Measurements from ENCODE around the gene TCP10L.

TCP10L gene

DNA sequence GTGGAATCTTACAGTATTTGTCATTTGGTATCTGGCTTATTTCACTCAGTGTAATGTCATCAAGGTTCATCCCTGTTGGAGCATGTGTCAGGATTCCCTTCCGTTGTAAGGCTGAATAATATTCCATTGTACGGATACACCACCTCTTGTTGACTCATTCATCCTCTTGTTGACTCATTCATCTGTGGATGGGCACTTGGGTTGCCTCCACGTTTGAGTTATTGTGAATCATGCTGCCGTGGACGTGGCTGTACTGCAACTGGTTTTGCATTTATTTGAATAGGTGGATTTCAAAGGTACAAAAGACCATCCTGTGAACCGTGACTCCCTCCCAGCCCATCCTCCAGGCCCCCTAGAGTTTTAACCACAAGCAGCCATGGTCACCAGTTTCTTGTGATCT, 11.9 kb upstream of the TCP10L start:
- TF ChIP-seq ZFX (IDR thresholded peaks at IDR 0.05): no peak
- TF ChIP-seq, protein P1, sequence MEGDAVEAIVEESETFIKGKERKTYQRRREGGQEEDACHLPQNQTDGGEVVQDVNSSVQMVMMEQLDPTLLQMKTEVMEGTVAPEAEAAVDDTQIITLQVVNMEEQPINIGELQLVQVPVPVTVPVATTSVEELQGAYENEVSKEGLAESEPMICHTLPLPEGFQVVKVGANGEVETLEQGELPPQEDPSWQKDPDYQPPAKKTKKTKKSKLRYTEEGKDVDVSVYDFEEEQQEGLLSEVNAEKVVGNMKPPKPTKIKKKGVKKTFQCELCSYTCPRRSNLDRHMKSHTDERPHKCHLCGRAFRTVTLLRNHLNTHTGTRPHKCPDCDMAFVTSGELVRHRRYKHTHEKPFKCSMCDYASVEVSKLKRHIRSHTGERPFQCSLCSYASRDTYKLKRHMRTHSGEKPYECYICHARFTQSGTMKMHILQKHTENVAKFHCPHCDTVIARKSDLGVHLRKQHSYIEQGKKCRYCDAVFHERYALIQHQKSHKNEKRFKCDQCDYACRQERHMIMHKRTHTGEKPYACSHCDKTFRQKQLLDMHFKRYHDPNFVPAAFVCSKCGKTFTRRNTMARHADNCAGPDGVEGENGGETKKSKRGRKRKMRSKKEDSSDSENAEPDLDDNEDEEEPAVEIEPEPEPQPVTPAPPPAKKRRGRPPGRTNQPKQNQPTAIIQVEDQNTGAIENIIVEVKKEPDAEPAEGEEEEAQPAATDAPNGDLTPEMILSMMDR (conservative IDR thresholded peaks at IDR 0.05): no peak
- H3K27ac ChIP-seq: no peak overlapping the region

DNA sequence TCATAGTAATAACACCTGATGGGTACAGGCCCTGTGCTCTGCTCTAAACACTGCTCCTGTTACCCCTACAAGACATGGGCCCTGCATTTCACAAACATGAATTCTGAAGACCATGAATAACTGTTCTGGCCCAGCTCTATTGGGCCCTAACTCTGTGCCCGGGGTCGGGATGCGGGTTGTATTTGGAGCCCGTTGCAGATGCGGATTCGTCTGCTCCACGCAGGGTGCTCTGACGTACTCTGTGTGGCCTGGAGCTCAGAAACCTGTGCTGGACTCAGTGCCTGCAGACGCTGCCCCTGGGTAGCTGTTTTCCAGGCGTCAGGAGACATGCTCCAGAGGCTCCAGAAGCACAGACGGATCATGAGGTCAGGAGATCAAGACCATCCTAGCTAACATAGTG, 10.1 kb upstream of the TCP10L start:
- H3K27ac ChIP-seq: no peak overlapping the region
- TF ChIP-seq ZFX (IDR thresholded peaks at IDR 0.05): no peak
- TF ChIP-seq, protein P1 (conservative IDR thresholded peaks at IDR 0.05): no peak

DNA sequence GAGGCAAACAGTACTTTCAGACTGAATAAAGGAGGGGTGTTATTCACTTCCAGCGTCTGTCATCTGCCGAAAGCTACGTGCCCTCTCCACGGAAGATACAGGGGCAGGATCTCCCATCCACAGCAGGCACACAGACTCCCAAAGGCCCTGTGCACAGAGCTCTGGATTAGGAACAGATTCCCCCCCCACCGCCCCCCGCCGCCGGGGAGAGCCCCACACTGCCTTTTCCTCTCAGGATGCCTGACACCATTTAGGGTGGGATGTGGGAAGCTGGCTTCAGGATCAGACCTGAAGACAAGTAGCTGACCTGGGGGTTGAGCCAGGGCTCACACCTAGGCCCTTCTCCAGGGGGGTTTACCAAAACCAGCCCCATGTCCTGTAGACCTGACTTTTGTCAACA, 8.4 kb upstream of the TCP10L start:
- no peak for TF ChIP-seq ZFX (IDR thresholded peaks at IDR 0.05)
- TF ChIP-seq, protein P1 (conservative IDR thresholded peaks at IDR 0.05): no peak
- H3K27ac ChIP-seq: no peak overlapping the region

DNA sequence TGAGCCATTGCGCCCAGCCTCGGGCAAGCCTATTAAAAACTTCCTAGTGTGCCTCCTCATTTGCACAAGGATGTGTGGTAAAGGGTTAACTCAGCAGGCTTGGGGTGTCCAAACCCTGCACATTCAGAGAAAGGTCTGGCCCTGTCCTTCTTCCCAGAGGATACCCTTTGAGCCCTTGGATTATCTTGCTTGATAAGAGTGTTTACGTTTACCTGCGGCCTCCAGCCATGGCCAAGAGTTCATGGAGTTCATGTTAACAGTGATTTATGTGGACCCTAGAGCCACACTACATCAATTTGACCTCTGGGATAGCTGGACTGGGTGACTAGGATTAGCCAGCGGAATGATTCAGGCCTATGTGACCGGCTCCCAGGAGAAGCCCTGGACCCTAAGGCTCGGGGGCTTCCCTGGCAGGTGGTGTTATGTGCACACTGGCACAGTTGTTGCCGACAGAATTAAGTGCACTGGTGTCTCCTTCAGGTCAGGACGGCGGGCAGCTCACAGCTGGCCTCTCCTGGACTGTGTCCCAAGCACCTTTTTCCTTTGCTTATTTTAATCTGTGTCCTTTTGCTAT, 7.7 kb upstream of the TCP10L start:
- no peak overlapping the region for H3K27ac ChIP-seq
- no peak for TF ChIP-seq ZFX (IDR thresholded peaks at IDR 0.05)
- TF ChIP-seq, protein P1 (conservative IDR thresholded peaks at IDR 0.05): no peak

DNA sequence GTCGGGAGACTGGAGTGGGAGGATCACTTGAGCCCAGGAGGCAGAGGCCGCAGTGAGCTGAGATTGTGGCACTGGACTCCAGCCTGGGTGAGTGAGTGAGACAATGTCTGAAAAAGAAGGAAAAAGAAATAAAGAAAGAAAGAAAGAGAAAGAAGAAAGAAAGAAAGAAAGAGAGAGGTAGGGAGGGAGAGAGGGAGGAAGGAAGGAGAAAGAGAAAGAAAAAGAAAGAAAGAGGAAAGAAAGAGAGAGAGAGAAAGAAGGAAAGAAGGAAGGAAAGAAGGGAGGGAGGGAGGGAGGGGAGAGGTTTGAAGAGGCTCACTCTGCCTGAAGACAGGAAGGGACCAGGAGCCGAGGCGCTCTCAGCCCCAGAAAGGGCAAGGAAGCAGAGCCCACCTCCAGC, 4.8 kb upstream of the TCP10L start:
- H3K27ac ChIP-seq: no peak overlapping the region
- TF ChIP-seq ZFX (IDR thresholded peaks at IDR 0.05): no peak
- TF ChIP-seq, protein P1 (conservative IDR thresholded peaks at IDR 0.05): no peak

DNA sequence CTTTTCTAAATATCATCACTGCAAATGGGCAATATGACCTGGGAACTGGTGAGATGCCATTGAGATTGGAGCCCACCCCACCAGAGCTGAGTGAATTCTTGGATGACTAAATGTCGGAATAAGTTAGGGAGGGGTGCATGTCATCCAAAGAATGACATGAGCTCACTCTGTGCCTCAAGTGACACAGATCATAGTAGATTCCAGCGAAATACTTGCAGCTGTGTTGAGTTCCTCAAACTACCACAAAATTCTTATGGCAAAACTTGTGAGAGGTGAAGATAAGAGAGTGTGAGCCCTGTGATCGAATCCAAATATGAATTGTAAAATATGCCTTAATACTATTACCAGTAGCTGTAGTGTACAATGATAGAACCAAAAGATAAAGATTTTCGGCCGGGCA, 2.3 kb upstream of the TCP10L start:
- TF ChIP-seq, protein P1 (conservative IDR thresholded peaks at IDR 0.05): no peak
- TF ChIP-seq ZFX (IDR thresholded peaks at IDR 0.05): no peak

DNA sequence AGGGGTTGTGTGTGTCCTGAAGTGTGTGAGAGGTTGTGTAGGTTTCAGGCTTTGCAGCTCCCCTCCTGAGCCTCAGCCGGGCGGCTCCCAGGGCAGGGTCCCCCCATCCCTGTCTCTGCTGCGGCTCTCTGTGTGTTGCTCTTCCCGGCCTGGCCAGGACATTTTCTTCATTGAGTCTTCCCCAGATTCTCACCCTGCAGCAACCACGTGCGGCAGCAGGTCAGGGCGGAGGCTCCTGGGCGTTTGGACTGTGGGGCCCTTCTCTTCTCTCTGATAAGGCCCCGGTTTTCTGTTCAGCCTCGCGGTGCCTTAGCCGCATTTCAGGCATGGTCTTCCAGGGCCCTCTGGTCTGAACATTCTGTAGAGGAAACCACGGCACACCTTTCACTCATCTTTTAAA, 1.8 kb upstream of the TCP10L start:
- TF ChIP-seq, protein P1 (conservative IDR thresholded peaks at IDR 0.05): no peak
- no peak for TF ChIP-seq ZFX (IDR thresholded peaks at IDR 0.05)
- no peak overlapping the region for H3K27ac ChIP-seq

More for the DNA sequence above, 2.3 kb upstream of the TCP10L start:
- no peak overlapping the region for H3K27ac ChIP-seq
